CD4-positive, alpha-beta T cell treated with Interleukin-2 at 100 ng/mL for 4 hours (primary cell): ENCODE data around the gene RFC5.
"Not testable (repeated sequence)": the region's sequence is repeated elsewhere in the genome, so short reads cannot be mapped to it uniquely, and the experiment has no call there.

Source experiments
- DNase-seq: peaks from one replicate; pipeline ENCODE4 v3.0.0-alpha.2; 2020; ENCODE audit warnings: low spot score

The RFC5 gene

GRCh38 chr12:118016424-118017264 is at the start of gene RFC5:
Gene RFC5 (plus strand): TSS chr12:118016703. CDS start chr12:118016828, 125 bp downstream.
- peak; percentile 97 for DNase-seq

- no peak for DNase-seq
These were observed 49.5 kb upstream of the RFC5 start for GRCh38 chr12:117967043-117967442.

GRCh38 chr12:117967512-117967911 is 49.0 kb upstream of the RFC5 start:
- DNase-seq, result no peak

- DNase-seq, result no peak
These were observed 48.2 kb upstream of the RFC5 start for GRCh38 chr12:117968151-117968789.

- DNase-seq, result peak; percentile 29
These were observed 47.5 kb upstream of the RFC5 start, which contains the start of gene KSR2 for GRCh38 chr12:117968826-117969659. Gene KSR2 (minus strand): TSS chr12:117968990. CDS start chr12:117968255, 735 bp downstream.

GRCh38 chr12:117970334-117970733 is 46.2 kb upstream of the RFC5 start:
- DNase-seq, result no peak

GRCh38 chr12:117972301-117972700 is 44.2 kb upstream of the RFC5 start:
- DNase-seq, result no peak

GRCh38 chr12:117975006-117975405 is 41.5 kb upstream of the RFC5 start:
- no peak for DNase-seq

- DNase-seq, result no peak
These were observed 39.1 kb upstream of the RFC5 start for GRCh38 chr12:117977373-117977772.

GRCh38 chr12:117980616-117981015 is 35.9 kb upstream of the RFC5 start:
- no peak for DNase-seq

- DNase-seq, result no peak
These were observed 35.2 kb upstream of the RFC5 start for GRCh38 chr12:117981267-117981666.

GRCh38 chr12:117985182-117985581 is 31.3 kb upstream of the RFC5 start:
- no peak for DNase-seq

- DNase-seq, result no peak
These were observed 29.6 kb upstream of the RFC5 start for GRCh38 chr12:117986705-117987469.

GRCh38 chr12:117994551-117995438 is 21.7 kb upstream of the RFC5 start:
- DNase-seq, result no peak

GRCh38 chr12:117998719-117999118 is 17.8 kb upstream of the RFC5 start:
- no peak for DNase-seq

- DNase-seq, result not testable (repeated sequence)
These were observed 16.7 kb upstream of the RFC5 start for GRCh38 chr12:117999806-118000205.

GRCh38 chr12:118010903-118011302 is 5.6 kb upstream of the RFC5 start:
- no peak for DNase-seq

- DNase-seq, result no peak
These were observed 5.1 kb upstream of the RFC5 start for GRCh38 chr12:118011377-118011776.

- no peak for DNase-seq
These were observed 4.5 kb upstream of the RFC5 start for GRCh38 chr12:118011961-118012360.

- DNase-seq, result no peak
These were observed 3.2 kb upstream of the RFC5 start for GRCh38 chr12:118013283-118013682.

- DNase-seq, result no peak
These were observed 1.2 kb upstream of the RFC5 start for GRCh38 chr12:118015306-118015705.
